ENCODE results near the gene SLC26A2.

The SLC26A2 gene

GRCh38 chr5:149944666-149945065 lies 15.9 kb upstream of the SLC26A2 start, which contains the start of gene PDE6A:
PDE6A (minus strand) TSS chr5:149944793; CDS start chr5:149944673, 120 bp downstream.
- H3K9me3 ChIP-seq (ENCODE audit: control insufficient read depth, insufficient read depth, low read depth, low read length) = no peaks in the 10 kb centered on the region
- H3K36me3 ChIP-seq (ENCODE audit: control insufficient read depth in 2 of 2, insufficient read depth in 1 of 2, low read length in 2 of 2) = no peaks in the 10 kb centered on the region
- H3K4me1 ChIP-seq (ENCODE audit: control insufficient read depth, insufficient read depth, low read length) = no peaks in the 10 kb centered on the region
- POLR2A ChIA-PET = no interaction called here
- H3K27ac ChIP-seq (ENCODE audit: extremely low read depth, low read depth, low read length) = no peak within 1 kb of the TSS
- TF ChIP-seq ZBTB20 (tag by site-specific recombination; IDR thresholded peaks at IDR 0.05) = no peak
- TF ChIP-seq ZNF473 (tag by site-specific recombination; IDR thresholded peaks at IDR 0.05) = no peak
- TF ChIP-seq ZNF362 (tag by site-specific recombination; IDR thresholded peaks at IDR 0.05) = no peak
- no peak for TF ChIP-seq ZIC2 (tag by site-specific recombination; IDR thresholded peaks at IDR 0.05)
- TF ChIP-seq ZBTB49 (tag by site-specific recombination; IDR thresholded peaks at IDR 0.05; ENCODE audit: low read depth) = no peak
- no peak for TF ChIP-seq ZNF184 (tag by site-specific recombination; IDR thresholded peaks at IDR 0.05)
- no peak for TF ChIP-seq ZNF768 (tag by site-specific recombination; IDR thresholded peaks at IDR 0.05)
- TF ChIP-seq ZNF639 (tag by site-specific recombination; IDR thresholded peaks at IDR 0.05) = no peak
- TF ChIP-seq HIC1 (tag by site-specific recombination; IDR thresholded peaks at IDR 0.05) = no peak
- no peak for TF ChIP-seq ZNF571 (tag by site-specific recombination; IDR thresholded peaks at IDR 0.05)
- TF ChIP-seq ZNF791 (tag by site-specific recombination; IDR thresholded peaks at IDR 0.05) = no peak
- TF ChIP-seq ZNF394 (tag by site-specific recombination; IDR thresholded peaks at IDR 0.05; ENCODE audit: borderline replicate concordance) = no peak
- TF ChIP-seq ZNF596 (tag by site-specific recombination; IDR thresholded peaks at IDR 0.05) = no peak
- TF ChIP-seq REST (tag by site-specific recombination; IDR thresholded peaks at IDR 0.05) = no peak
- TF ChIP-seq KLF10 (tag by site-specific recombination; IDR thresholded peaks at IDR 0.05) = no peak
- TF ChIP-seq REPIN1 (tag by site-specific recombination; IDR thresholded peaks at IDR 0.05; ENCODE audit: low read depth) = no peak
- H3K4me3 ChIP-seq (ENCODE audit: low read depth, low read length) = no peak within 1 kb of the TSS
- CTCF ChIA-PET = interaction anchor here (0.6 to 1.1 kb wide), 3 partner anchors 13 to 92 kb away, joined by 3 to 5 read pairs (median 3); no protein-coding TSS in a partner anchor

Measured in HEK293 (cell line).